T-cell (primary cell): ENCODE measurements around the gene MOB3B. TPM values are rescaled to one million over a fixed set of nuclear protein-coding genes. Genes with fewer than 3 reads are reported as not detected.

Source experiments
- ATAC-seq, 4 experiments: fragments of 200-7000 bp in 3 of 4; fragments of 150-1000 bp in 1 of 4; cut with Tn5 transposase; replicated peaks in 1 of 4; 1 replicate in 3 of 4; 2 replicates in 1 of 4; pipeline ENCODE4 v1.10.0; 2021; ENCODE audit warnings: moderate library complexity in 3 of 4, mild to moderate bottlenecking in 2 of 4, moderate number of reproducible peaks in 1 of 4
- CTCF ChIA-PET, 2 donors: fragments of 300-600 bp; sonication (Branson Sonifier 250); formaldehyde crosslinking; loops; one replicate each; lab custom pipeline; 2022; ENCODE audit warnings: antibody characterized with exemption in 2 of 2; lab: Charles Lee
- POLR2A ChIA-PET, 2 donors: fragments of 300-600 bp; sonication (Branson Sonifier 250); formaldehyde crosslinking; loops; one replicate each; lab custom pipeline; 2022; ENCODE audit warnings: antibody characterized with exemption in 2 of 2; lab: Charles Lee
- DNase-seq, 35 experiments: peaks; one replicate each; pipeline versions ENCODE4 v3.0.0 to v3.0.0-alpha.2; 2013 to 2023
- H3K27ac ChIP-seq: one replicate; pipeline ENCODE4 v1.5.1; 2013; ENCODE audit warnings: low read length
- H3K27me3 ChIP-seq, 2 experiments: replicated peaks in 1 of 2; 1 replicate in 1 of 2; 2 replicates in 1 of 2; pipeline versions ENCODE4 v1.6.1 to v1.7.0; 2013; ENCODE audit warnings: low read length in 1 of 2, mixed read lengths in 1 of 2; ENCODE audit not compliant: control insufficient read depth in 2 of 2, insufficient read depth in 2 of 2; ENCODE audit errors: extremely low read depth in 1 of 2
- H3K36me3 ChIP-seq, 2 donors: 1 replicate in 1 of 2; 2 replicates in 1 of 2; pipeline versions ENCODE4 v1.6.1 to v1.7.0; 2013; ENCODE audit warnings: low read length in 1 of 2; ENCODE audit not compliant: control insufficient read depth in 2 of 2, insufficient read depth in 1 of 2; ENCODE audit errors: extremely low read depth in 1 of 2
- H3K4me1 ChIP-seq, 2 experiments: 1 replicate in 1 of 2; 2 replicates in 1 of 2; pipeline versions ENCODE4 v1.6.1 to v1.7.0; 2013; ENCODE audit warnings: low read length in 2 of 2, mixed read lengths in 1 of 2; ENCODE audit not compliant: insufficient read depth in 2 of 2, control insufficient read depth in 1 of 2; ENCODE audit errors: extremely low read depth in 1 of 2
- H3K4me3 ChIP-seq, 2 donors: 1 replicate in 1 of 2; 2 replicates in 1 of 2; pipeline versions ENCODE4 v1.5.1 to v1.7.0; 2013; ENCODE audit warnings: mild to moderate bottlenecking in 2 of 2, low read length in 1 of 2, moderate library complexity in 1 of 2; ENCODE audit not compliant: control insufficient read depth in 1 of 2; ENCODE audit errors: extremely low read depth in 1 of 2
- H3K9me3 ChIP-seq: 2 replicates; pipeline ENCODE4 v1.7.0; 2013
- H3K27ac Mint-ChIP-seq, 2 donors: one replicate each; pipeline ENCODE4 v1.8.0; 2020 to 2021; ENCODE audit warnings: mild to moderate bottlenecking in 2 of 2, mixed read lengths in 2 of 2
- H3K27me3 Mint-ChIP-seq, 2 donors: one replicate each; pipeline ENCODE4 v1.8.0; 2021 to 2022; ENCODE audit warnings: mixed read lengths in 2 of 2
- H3K36me3 Mint-ChIP-seq: one replicate; pipeline ENCODE4 v1.8.0; 2021; ENCODE audit warnings: mixed read lengths
- H3K4me1 Mint-ChIP-seq, 3 donors: one replicate each; pipeline ENCODE4 v1.8.0; 2020 to 2022; ENCODE audit warnings: mixed read lengths in 3 of 3, mild to moderate bottlenecking in 1 of 3
- H3K4me3 Mint-ChIP-seq, 3 donors: one replicate each; pipeline ENCODE4 v1.8.0; 2020 to 2022; ENCODE audit warnings: mild to moderate bottlenecking in 3 of 3, mixed read lengths in 3 of 3, moderate library complexity in 3 of 3
- H3K9me3 Mint-ChIP-seq, 3 donors: one replicate each; pipeline ENCODE4 v1.8.0; 2020 to 2022; ENCODE audit warnings: mixed read lengths in 3 of 3
- WGBS: methylation state at CpG from one replicate; pipeline ENCODE4 v1.1.5; 2013; ENCODE audit warnings: missing lambda C conversion rate; ENCODE audit not compliant: insufficient coverage; 5-methylcytosine and 5-hydroxymethylcytosine counted together
- total RNA-seq, 35 experiments: library from RNA in 6 of 35; stranded (reverse) in 6 of 35; fragments of 120-200 nt in 1 of 35; gene quantifications; one replicate each; pipeline versions ENCODE4 v1.2.1 to v1.2.4 and lab custom pipeline; 2013 to 2026

Gene MOB3B
- total RNA-seq, 5 donors from 2014 or later (not counting 1 experiment from before 2014, with no cell fraction given) = 0.40 to 0.72 (median 0.56) TPM

GRCh38 chr9:27538647-27539046, 9.0 kb upstream of the MOB3B start:
- Histone ChIP-seq H3K4me1 (no peaks in the 10 kb centered on the region), H3K27me3 (no peaks in the 10 kb centered on the region), H3K36me3 (peaks cover 3 to 5% of the 10 kb centered on the region in 2 donors), H3K27ac (no peak overlapping the region), H3K4me3 (no peak overlapping the region), H3K9me3 (no peaks in the 10 kb centered on the region)
- Mint-ChIP-seq H3K4me3 (no peak overlapping the region), H3K9me3 (no peaks in the 10 kb centered on the region), H3K36me3 (peaks cover 36% of the 10 kb centered on the region), H3K4me1 (peaks cover 0 to 2% (median 0%) of the 10 kb centered on the region in 3 donors), H3K27me3 (no peaks in the 10 kb centered on the region), H3K27ac (no peak overlapping the region)
- ATAC-seq (no peak), DNase-seq (no peak)
- ChIA-PET POLR2A (no interaction called here), CTCF (interaction anchor here in 1 of 2 donors (0.7 kb wide), 1 partner anchor 8 kb away, joined by 3 read pairs; no protein-coding TSS in a partner anchor)
- WGBS = 97% methylated on average over 3 of the region's 3 CpGs

- H3K4me3 ChIP-seq = no peak overlapping the region
- H3K9me3 ChIP-seq = no peaks in the 10 kb centered on the region
- ChIA-PET CTCF (no interaction called here), POLR2A (no interaction called here)
- peaks cover under 1 to 3% of the 10 kb centered on the region in 2 donors for H3K36me3 ChIP-seq
- H3K27me3 ChIP-seq = no peaks in the 10 kb centered on the region
- Mint-ChIP-seq H3K9me3 (no peaks in the 10 kb centered on the region), H3K4me1 (peaks cover 0 to 2% (median 0%) of the 10 kb centered on the region in 3 donors), H3K27ac (no peak overlapping the region), H3K27me3 (no peaks in the 10 kb centered on the region), H3K4me3 (no peak overlapping the region), H3K36me3 (peaks cover 31% of the 10 kb centered on the region)
- no peak for ATAC-seq
- no peak for DNase-seq
- WGBS = no CpG with 5 or more reads among the region's 1 CpG
- no peaks in the 10 kb centered on the region for H3K4me1 ChIP-seq
- H3K27ac ChIP-seq = no peak overlapping the region
These were observed 8.1 kb upstream of the MOB3B start for GRCh38 chr9:27537756-27538155.

GRCh38 chr9:27537027-27537435, 7.4 kb upstream of the MOB3B start:
- Histone ChIP-seq H3K27me3 (no peaks in the 10 kb centered on the region), H3K4me3 (no peak overlapping the region), H3K9me3 (no peaks in the 10 kb centered on the region), H3K36me3 (peaks cover 0 to 3% of the 10 kb centered on the region in 2 donors), H3K27ac (no peak overlapping the region), H3K4me1 (no peaks in the 10 kb centered on the region)
- ChIA-PET CTCF (interaction anchor here in 1 of 2 donors (1.2 kb wide), 1 partner anchor 204 kb away, joined by 4 read pairs; no protein-coding TSS in a partner anchor), POLR2A (no interaction called here)
- Mint-ChIP-seq H3K4me1 (peaks cover 0 to 2% (median 0%) of the 10 kb centered on the region in 3 donors), H3K27ac (no peak overlapping the region), H3K4me3 (no peak overlapping the region), H3K36me3 (peaks cover 25% of the 10 kb centered on the region), H3K27me3 (no peaks in the 10 kb centered on the region), H3K9me3 (no peaks in the 10 kb centered on the region)
- DNase-seq = no peak
- ATAC-seq = no peak
- 88% methylated on average over 5 of the region's 7 CpGs for WGBS

GRCh38 chr9:27536168-27536567, 6.6 kb upstream of the MOB3B start:
- no peak overlapping the region for H3K27ac Mint-ChIP-seq
- Histone ChIP-seq H3K27me3 (no peaks in the 10 kb centered on the region), H3K9me3 (no peaks in the 10 kb centered on the region), H3K36me3 (peaks cover 0 to 3% of the 10 kb centered on the region in 2 donors), H3K4me3 (no peak overlapping the region), H3K27ac (no peak overlapping the region), H3K4me1 (no peaks in the 10 kb centered on the region)
- CTCF ChIA-PET = interaction anchor here in 1 of 2 donors (1.2 kb wide), 1 partner anchor 203 kb away, joined by 4 read pairs; no protein-coding TSS in a partner anchor
- H3K9me3 Mint-ChIP-seq = no peaks in the 10 kb centered on the region
- no peak for DNase-seq
- H3K4me1 Mint-ChIP-seq = peaks cover 0 to 2% (median 0%) of the 10 kb centered on the region in 3 donors
- H3K36me3 Mint-ChIP-seq = peaks cover 19% of the 10 kb centered on the region
- POLR2A ChIA-PET = no interaction called here
- no peaks in the 10 kb centered on the region for H3K27me3 Mint-ChIP-seq
- no peak for ATAC-seq
- 100% methylated on average over 1 of the region's 3 CpGs for WGBS
- no peak overlapping the region for H3K4me3 Mint-ChIP-seq

GRCh38 chr9:27535701-27536118, 6.1 kb upstream of the MOB3B start:
- Mint-ChIP-seq H3K27ac (no peak overlapping the region), H3K36me3 (peaks cover 16% of the 10 kb centered on the region), H3K4me1 (peaks cover 0 to 2% (median 0%) of the 10 kb centered on the region in 3 donors), H3K4me3 (no peak overlapping the region), H3K27me3 (no peaks in the 10 kb centered on the region), H3K9me3 (no peaks in the 10 kb centered on the region)
- ChIA-PET CTCF (no interaction called here), POLR2A (no interaction called here)
- 68% methylated on average over 3 of the region's 3 CpGs for WGBS
- H3K4me1 ChIP-seq = no peaks in the 10 kb centered on the region
- no peak overlapping the region for H3K4me3 ChIP-seq
- ATAC-seq (no peak), DNase-seq (peak in 1 of 35 experiments; percentile 3)
- no peaks in the 10 kb centered on the region for H3K9me3 ChIP-seq
- no peaks in the 10 kb centered on the region for H3K27me3 ChIP-seq
- peaks cover 0 to 3% of the 10 kb centered on the region in 2 donors for H3K36me3 ChIP-seq
- H3K27ac ChIP-seq = no peak overlapping the region

- no CpG with 5 or more reads among the region's 3 CpGs for WGBS
- DNase-seq (no peak), ATAC-seq (no peak)
- ChIA-PET POLR2A (no interaction called here), CTCF (interaction anchor here in 1 of 2 donors (0.6 kb wide), 1 partner anchor 42 kb away, joined by 3 read pairs; no protein-coding TSS in a partner anchor)
- Mint-ChIP-seq H3K27me3 (no peaks in the 10 kb centered on the region), H3K4me3 (no peak overlapping the region), H3K27ac (no peak overlapping the region), H3K36me3 (peaks cover 16% of the 10 kb centered on the region), H3K4me1 (peaks cover 0 to 4% (median 3%) of the 10 kb centered on the region in 3 donors), H3K9me3 (no peaks in the 10 kb centered on the region)
- H3K27me3 ChIP-seq = no peaks in the 10 kb centered on the region
- peaks cover 0 to 3% of the 10 kb centered on the region in 2 donors for H3K36me3 ChIP-seq
- no peaks in the 10 kb centered on the region for H3K9me3 ChIP-seq
- peaks cover 0 to 2% of the 10 kb centered on the region in 2 experiments for H3K4me1 ChIP-seq
- no peak overlapping the region for H3K4me3 ChIP-seq
- no peak overlapping the region for H3K27ac ChIP-seq
These were observed 5.1 kb upstream of the MOB3B start for GRCh38 chr9:27534658-27535209.
